Right lobe of liver (tissue), 6 donors: ENCODE measurements around the gene FNDC3B. TPM values are rescaled to one million over a fixed set of nuclear protein-coding genes. Genes with fewer than 3 reads are reported as not detected.

Experiments
- ATAC-seq, 4 donors: fragments of 200-7000 bp; cut with Tn5 transposase; one replicate each; pipeline ENCODE4 v1.9.1; 2020; ENCODE audit warnings: mild to moderate bottlenecking in 4 of 4, moderate library complexity in 4 of 4
- DNase-seq, 3 donors: peaks; one replicate each; pipeline ENCODE4 v3.0.0-alpha.2; 2020
- H3K27ac ChIP-seq, 3 donors: fragments of 200-600 bp; one replicate each; pipeline ENCODE4 v1.8.0; 2022
- H3K27me3 ChIP-seq, 2 donors: fragments of 200-600 bp; one replicate each; pipeline ENCODE4 v1.8.0; 2022
- H3K36me3 ChIP-seq, 4 donors: fragments of 200-600 bp; sonication (generic) in 1 of 4; one replicate each; pipeline versions ENCODE4 v1.5.1 to v1.8.0; 2017 to 2022; ENCODE audit warnings: control low read depth in 1 of 4
- H3K4me1 ChIP-seq, 4 donors: fragments of 200-600 bp; sonication (generic) in 1 of 4; one replicate each; pipeline versions ENCODE4 v1.5.1 to v1.8.0; 2017 to 2022; ENCODE audit warnings: control low read depth in 1 of 4
- H3K4me3 ChIP-seq, 3 donors: fragments of 200-600 bp; one replicate each; pipeline ENCODE4 v1.8.0; 2022
- H3K9me3 ChIP-seq, 4 donors: fragments of 200-600 bp; sonication (generic) in 1 of 4; one replicate each; pipeline versions ENCODE4 v1.5.1 to v1.8.0; 2017 to 2022; ENCODE audit warnings: control low read depth in 1 of 4
- CTCF ChIP-seq, 4 donors: fragments of 200-600 bp in 3 of 4; fragments of 450-650 bp in 1 of 4; IDR thresholded peaks; one replicate each; pipeline versions ENCODE4 v1.5.1 to v1.8.0; 2016 to 2022; ENCODE audit warnings: antibody characterized with exemption in 4 of 4, mild to moderate bottlenecking in 2 of 4
- POLR2A ChIP-seq: fragments of 450-650 bp; IDR thresholded peaks from one replicate; pipeline ENCODE4 v1.6.1; 2017; ENCODE audit warnings: antibody characterized with exemption, mild to moderate bottlenecking
- WGBS: methylation state at CpG from one replicate; pipeline ENCODE4 v1.1.6; 2018; ENCODE audit warnings: low coverage, low lambda C conversion rate; ENCODE audit not compliant: insufficient coverage; ENCODE audit errors: missing lambda C conversion rate; 5-methylcytosine and 5-hydroxymethylcytosine counted together
- intact Hi-C, 2 donors: fragments of 100-400 bp; cut with DNase I; formaldehyde crosslinking; loops; one replicate each; pipeline versions ENCODE4 v1.11.2 to v1.14.1; 2022
- total RNA-seq, 6 experiments: library from RNA; depleted of rRNA in 2 of 6; stranded (reverse); fragments of >200 nt in 2 of 6; fragmentation: NEBNext Ultra II Directional in 3 of 6; extraction: Animal tissue kit (Norgen Biotek cat#: 25700) in 3 of 6; gene quantifications; one replicate each; pipeline versions ENCODE4 v1.1.0 to v1.2.4, GENCODE V29; 2016 to 2023
- donor health status: DM: no; HTN: yes; CAD: no.
- donor health status: DM: no; HTN: no; CAD: no.
- donor health status: DM: no; HTN: no; CAD: no.
- donor health status: DM: no; HTN: yes; CAD: no.
- donor health status: DM: no; HTN: yes; CAD: no.

Gene FNDC3B
- total RNA-seq, 6 experiments from 2014 or later, result 40.2 to 184 (median 63.5) TPM

- H3K9me3 ChIP-seq, result no peaks in the 10 kb centered on the region
- H3K4me3 ChIP-seq, result no peak overlapping the region
- peaks cover 0 to 37% (median 5%) of the 10 kb centered on the region in 4 donors for H3K4me1 ChIP-seq
- no peak for ATAC-seq
- WGBS, result 33% methylated on average over 2 of the region's 2 CpGs
- intact Hi-C loops, result no loop called here
- no peak for DNase-seq
- H3K27ac ChIP-seq, result peak overlapping the region in 1 of 3 donors; percentile 44
- no peaks in the 10 kb centered on the region for H3K27me3 ChIP-seq
- H3K36me3 ChIP-seq, result peaks cover 0 to 2% (median 0%) of the 10 kb centered on the region in 4 donors
- TF ChIP-seq CTCF (IDR thresholded peaks at IDR 0.05), result no peak
- no peak for TF ChIP-seq POLR2A
Measured at GRCh38 chr3:172259726-172260248, 220.4 kb downstream of the FNDC3B start.

- TF ChIP-seq POLR2A, result no peak
- no peak for TF ChIP-seq CTCF (IDR thresholded peaks at IDR 0.05)
- intact Hi-C loops, result no loop called here
- WGBS, result 61% methylated on average over 2 of the region's 2 CpGs
- H3K27me3 ChIP-seq, result no peaks in the 10 kb centered on the region
- H3K4me1 ChIP-seq, result peaks cover 0 to 35% (median 5%) of the 10 kb centered on the region in 4 donors
- H3K9me3 ChIP-seq, result no peaks in the 10 kb centered on the region
- DNase-seq (no peak), ATAC-seq (peak in 2 of 4 donors; percentile 9 to 55)
- H3K4me3 ChIP-seq, result no peak overlapping the region
- peaks cover 0 to 2% (median 0%) of the 10 kb centered on the region in 4 donors for H3K36me3 ChIP-seq
- H3K27ac ChIP-seq, result peak overlapping the region in 1 of 3 donors; percentile 44
Measured at GRCh38 chr3:172260381-172260780, 221.0 kb downstream of the FNDC3B start.

GRCh38 chr3:172261054-172261453 is 221.7 kb downstream of the FNDC3B start:
- DNase-seq (no peak), ATAC-seq (peak in 3 of 4 donors; percentile 10 to 37 (median 10))
- peaks cover 0 to 28% (median 3%) of the 10 kb centered on the region in 4 donors for H3K4me1 ChIP-seq
- H3K36me3 ChIP-seq, result peaks cover 0 to 2% (median 0%) of the 10 kb centered on the region in 4 donors
- WGBS, result 69% methylated on average over 2 of the region's 5 CpGs
- no peak overlapping the region for H3K4me3 ChIP-seq
- intact Hi-C loops, result no loop called here
- H3K27ac ChIP-seq, result peak overlapping the region in 1 of 3 donors; percentile 44
- no peak for TF ChIP-seq POLR2A
- TF ChIP-seq CTCF (IDR thresholded peaks at IDR 0.05), result no peak
- no peaks in the 10 kb centered on the region for H3K27me3 ChIP-seq
- H3K9me3 ChIP-seq, result no peaks in the 10 kb centered on the region

- no peak overlapping the region for H3K27ac ChIP-seq
- intact Hi-C loops, result no loop called here
Measured at GRCh38 chr3:172262991-172263608, 223.7 kb downstream of the FNDC3B start.

More at GRCh38 chr3:172262991-172263608, 223.7 kb downstream of the FNDC3B start:
- peaks cover 0 to 19% (median 0%) of the 10 kb centered on the region in 4 donors for H3K4me1 ChIP-seq
- DNase-seq (no peak), ATAC-seq (no peak)
- no peaks in the 10 kb centered on the region for H3K27me3 ChIP-seq
- no peak for TF ChIP-seq POLR2A
- TF ChIP-seq CTCF (IDR thresholded peaks at IDR 0.05), result no peak
- 73% methylated on average over 1 of the region's 1 CpG for WGBS
- no peak overlapping the region for H3K4me3 ChIP-seq
- H3K36me3 ChIP-seq, result peaks cover 0 to 5% (median under 1%) of the 10 kb centered on the region in 4 donors
- no peaks in the 10 kb centered on the region for H3K9me3 ChIP-seq
